MG63 (cell line): ENCODE measurements around the gene CGB5. TPM values are rescaled to one million over a fixed set of nuclear protein-coding genes. Genes with fewer than 3 reads are reported as not detected.

ENCODE experiments used
- total RNA-seq: library from RNA; depleted of rRNA; stranded (reverse); fragments of >200 nt; shearing (Covaris generic); gene quantifications from 2 replicates; pipeline ENCODE4 v1.2.3, GENCODE V29; 2014; ENCODE audit warnings: low replicate concordance; rRNA removed

Gene CGB5
- total RNA-seq, 1 experiment from 2014 or later: not detected

Other genes with a start within 250 kb of the CGB5 start
- 21.3 and 59.1 TPM in 2 replicates for gene BCAT2, start 232.8 kb upstream of the CGB5 start, total RNA-seq
- not detected in 2 replicates for gene HSD17B14, start 207.4 kb upstream of the CGB5 start, total RNA-seq
- gene PLEKHA4, start 175.2 kb upstream of the CGB5 start, total RNA-seq: 5.4 and 14.5 TPM in 2 replicates
- 26.1 and 36.4 TPM in 2 replicates for gene PPP1R15A, start 171.4 kb upstream of the CGB5 start, total RNA-seq
- not detected in 2 replicates for gene TULP2, start 145.1 kb upstream of the CGB5 start, total RNA-seq
- 157 and 236 TPM in 2 replicates for gene NUCB1, start 143.5 kb upstream of the CGB5 start, total RNA-seq
- not detected in 2 replicates for gene DHDH, start 110.1 kb upstream of the CGB5 start, total RNA-seq
- gene BAX, start 89.0 kb upstream of the CGB5 start, total RNA-seq: 38.2 and 61.4 TPM in 2 replicates
- gene FTL, start 78.5 kb upstream of the CGB5 start, total RNA-seq: 880 and 1,766 TPM in 2 replicates
- 34.3 and 46.2 TPM in 2 replicates for gene GYS1, start 50.5 kb upstream of the CGB5 start, total RNA-seq
- gene RUVBL2, start 50.0 kb upstream of the CGB5 start, total RNA-seq: 386 and 644 TPM in 2 replicates
- gene LHB, start 26.8 kb upstream of the CGB5 start, total RNA-seq: not detected in 2 replicates
- gene CGB3, start 19.5 kb upstream of the CGB5 start, total RNA-seq: not detected in 2 replicates
- gene CGB2, start 12.0 kb upstream of the CGB5 start, total RNA-seq: not detected in 2 replicates
- gene CGB1, start 7.0 kb upstream of the CGB5 start, total RNA-seq: not detected in 2 replicates
- gene CGB8, start 5.3 kb downstream of the CGB5 start, total RNA-seq: not detected in 2 replicates
- not detected in 2 replicates for gene CGB7, start 13.9 kb downstream of the CGB5 start, total RNA-seq
- gene NTF4, start 21.0 kb downstream of the CGB5 start, total RNA-seq: not detected in 2 replicates
- gene KCNA7, start 28.9 kb downstream of the CGB5 start, total RNA-seq: not detected in 2 replicates
- gene SNRNP70, start 41.6 kb downstream of the CGB5 start, total RNA-seq: 172 and 247 TPM in 2 replicates
- gene LIN7B, start 70.5 kb downstream of the CGB5 start, total RNA-seq: 12.3 and 20.4 TPM in 2 replicates
- gene C19orf73, start 75.3 kb downstream of the CGB5 start, total RNA-seq: 3.7 and 4.6 TPM in 2 replicates
- 3.4 and 21.4 TPM in 2 replicates for gene PPFIA3, start 75.7 kb downstream of the CGB5 start, total RNA-seq
- gene HRC, start 111.5 kb downstream of the CGB5 start, total RNA-seq: not detected in 2 replicates
- 7.9 and 8.4 TPM in 2 replicates for gene TRPM4, start 113.9 kb downstream of the CGB5 start, total RNA-seq